Transverse colon (tissue), 4 donors: ENCODE measurements around the gene MBD3L1.

Experiments used
- EP300 ChIP-seq: sonication (generic); formaldehyde crosslinking; IDR thresholded peaks from one replicate; pipeline ENCODE4 v1.6.1; 2017; ENCODE audit warnings: antibody characterized with exemption, low read depth
- POLR2A ChIP-seq: fragments of 450-650 bp; IDR thresholded peaks from one replicate; pipeline ENCODE4 v1.6.1; 2016; ENCODE audit warnings: antibody characterized with exemption, mild to moderate bottlenecking, moderate library complexity
- POLR2AphosphoS5 ChIP-seq, 3 donors: sonication (generic); formaldehyde crosslinking; IDR thresholded peaks; one replicate each; pipeline ENCODE4 v1.6.1; 2016; ENCODE audit warnings: antibody characterized with exemption in 3 of 3
- TF ChIP-seq, protein P1 (sequence below), 5 experiments: fragments of 200-600 bp in 3 of 5; fragments of 450-650 bp in 2 of 5; sonication (generic) in 3 of 5; IDR thresholded peaks; 1 replicate in 2 of 5; 2 replicates in 3 of 5; pipeline ENCODE4 v1.5.1; 2016 to 2017; ENCODE audit warnings: antibody characterized with exemption in 5 of 5, inconsistent platforms in 3 of 5, mild to moderate bottlenecking in 2 of 5, moderate library complexity in 1 of 5

DNA sequence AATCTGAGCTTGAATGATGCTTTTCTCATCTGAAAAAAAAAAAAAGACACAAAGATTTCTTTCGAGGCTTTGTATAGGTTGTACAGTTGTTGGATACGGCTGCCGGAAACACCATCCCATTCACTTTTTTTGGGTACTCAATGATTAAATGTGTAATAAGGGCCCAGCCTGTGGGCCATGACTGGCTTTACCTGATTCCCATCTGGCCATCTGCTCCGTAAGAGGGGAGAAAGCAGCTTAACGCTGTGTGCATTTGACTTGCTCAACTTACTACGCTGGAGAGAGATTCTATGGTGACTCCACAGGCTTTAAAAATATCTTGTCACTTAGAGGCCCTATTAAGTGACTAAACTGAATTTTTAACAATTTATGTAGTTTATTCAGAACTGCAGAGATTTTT lies 804 bp upstream of the MBD3L1 start:
- TF ChIP-seq POLR2A (no peak), POLR2AphosphoS5 (IDR thresholded peaks at IDR 0.05) (no peak), EP300 (no peak)
- TF ChIP-seq, protein P1, sequence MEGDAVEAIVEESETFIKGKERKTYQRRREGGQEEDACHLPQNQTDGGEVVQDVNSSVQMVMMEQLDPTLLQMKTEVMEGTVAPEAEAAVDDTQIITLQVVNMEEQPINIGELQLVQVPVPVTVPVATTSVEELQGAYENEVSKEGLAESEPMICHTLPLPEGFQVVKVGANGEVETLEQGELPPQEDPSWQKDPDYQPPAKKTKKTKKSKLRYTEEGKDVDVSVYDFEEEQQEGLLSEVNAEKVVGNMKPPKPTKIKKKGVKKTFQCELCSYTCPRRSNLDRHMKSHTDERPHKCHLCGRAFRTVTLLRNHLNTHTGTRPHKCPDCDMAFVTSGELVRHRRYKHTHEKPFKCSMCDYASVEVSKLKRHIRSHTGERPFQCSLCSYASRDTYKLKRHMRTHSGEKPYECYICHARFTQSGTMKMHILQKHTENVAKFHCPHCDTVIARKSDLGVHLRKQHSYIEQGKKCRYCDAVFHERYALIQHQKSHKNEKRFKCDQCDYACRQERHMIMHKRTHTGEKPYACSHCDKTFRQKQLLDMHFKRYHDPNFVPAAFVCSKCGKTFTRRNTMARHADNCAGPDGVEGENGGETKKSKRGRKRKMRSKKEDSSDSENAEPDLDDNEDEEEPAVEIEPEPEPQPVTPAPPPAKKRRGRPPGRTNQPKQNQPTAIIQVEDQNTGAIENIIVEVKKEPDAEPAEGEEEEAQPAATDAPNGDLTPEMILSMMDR (IDR thresholded peaks at IDR 0.05): no peak
